Esophagus muscularis mucosa (tissue), 4 donors: ENCODE data around the gene OR10H4. TPM values are rescaled to one million over a fixed set of nuclear protein-coding genes. Genes with fewer than 3 reads are reported as not detected.

Experiments
- DNase-seq: peaks from one replicate; pipeline ENCODE4 v3.0.0-alpha.2; 2017; ENCODE audit errors: extremely low spot score
- H3K27ac ChIP-seq, 4 donors: fragments of 200-600 bp; sonication (generic); replicated peaks in 1 of 4; 1 replicate in 3 of 4; 2 replicates in 1 of 4; pipeline ENCODE4 v1.5.1; 2016 to 2019; ENCODE audit warnings: mild to moderate bottlenecking in 1 of 4
- H3K27me3 ChIP-seq, 4 donors: fragments of 200-600 bp; sonication (generic); one replicate each; pipeline versions ENCODE4 v1.5.1 to v1.6.0; 2016 to 2019
- H3K36me3 ChIP-seq, 4 donors: fragments of 200-600 bp; sonication (generic); one replicate each; pipeline ENCODE4 v1.5.1; 2016 to 2019
- H3K4me1 ChIP-seq, 4 donors: fragments of 200-600 bp; sonication (generic); one replicate each; pipeline ENCODE4 v1.5.1; 2016 to 2019
- H3K4me3 ChIP-seq, 4 donors: fragments of 200-600 bp; sonication (generic); 1 replicate in 2 of 4; 2 replicates in 2 of 4; pipeline ENCODE4 v1.5.1; 2016 to 2019; ENCODE audit warnings: mild to moderate bottlenecking in 4 of 4, moderate library complexity in 1 of 4
- H3K9me3 ChIP-seq, 4 donors: fragments of 200-600 bp; sonication (generic); 1 replicate in 3 of 4; 2 replicates in 1 of 4; pipeline ENCODE4 v1.5.1; 2016 to 2019
- EP300 ChIP-seq: sonication (generic); formaldehyde crosslinking; IDR thresholded peaks from one replicate; pipeline ENCODE4 v1.6.1; 2017; ENCODE audit warnings: antibody characterized with exemption
- POLR2A ChIP-seq: fragments of 450-650 bp; IDR thresholded peaks from one replicate; pipeline ENCODE4 v1.6.1; 2017; ENCODE audit warnings: antibody characterized with exemption, moderate library complexity, mild to moderate bottlenecking, low read depth
- POLR2AphosphoS5 ChIP-seq, 2 donors: sonication (generic); formaldehyde crosslinking; IDR thresholded peaks; one replicate each; pipeline ENCODE4 v1.6.1; 2017; ENCODE audit warnings: antibody characterized with exemption in 2 of 2
- WGBS: methylation state at CpG from one replicate; pipeline ENCODE4 v1.1.5; 2018; 5-methylcytosine and 5-hydroxymethylcytosine counted together
- intact Hi-C: fragments of 100-400 bp; cut with DNase I; formaldehyde crosslinking; loops from one replicate; pipeline ENCODE4 v1.15.1; 2023
- total RNA-seq, 4 donors: library from RNA; depleted of rRNA; stranded (reverse); fragments of >200 nt; gene quantifications; one replicate each; pipeline versions ENCODE4 v1.1.0 to v1.2.1, GENCODE V29; 2016
- TF ChIP-seq, protein P1 (sequence below), 3 experiments: fragments of 200-600 bp in 2 of 3; fragments of 450-650 bp in 1 of 3; sonication (generic) in 2 of 3; IDR thresholded peaks; one replicate each; pipeline ENCODE4 v1.5.1; 2017 to 2019; ENCODE audit warnings: antibody characterized with exemption in 3 of 3, mild to moderate bottlenecking in 2 of 3, moderate library complexity in 1 of 3

The OR10H4 gene
- total RNA-seq, 4 donors from 2014 or later, result not detected

DNA sequence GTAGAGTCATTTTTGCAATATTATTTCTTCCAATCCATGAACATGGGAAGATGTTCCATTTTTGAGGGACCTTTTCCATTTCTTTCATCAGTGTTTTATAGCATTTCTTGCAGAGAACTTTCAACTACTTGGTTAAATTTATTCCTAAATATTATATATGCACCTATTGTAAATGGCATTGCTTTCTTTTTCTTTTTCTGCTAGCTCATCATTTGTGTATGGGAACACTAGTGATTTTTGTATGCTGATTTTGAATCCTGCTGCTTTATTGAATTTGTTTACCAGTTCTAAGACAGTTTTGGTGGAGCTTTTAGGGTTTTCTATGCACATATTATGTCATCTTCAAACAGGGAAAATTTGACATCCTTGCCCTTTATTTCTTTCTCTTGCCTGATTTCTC is 43.8 kb upstream of the OR10H4 start:
- no peaks in the 10 kb centered on the region for H3K36me3 ChIP-seq
- DNase-seq, result no peak
- no peak overlapping the region for H3K27ac ChIP-seq
- peaks cover 0 to 8% (median 0%) of the 10 kb centered on the region in 4 donors for H3K9me3 ChIP-seq
- intact Hi-C loops, result no loop called here
- H3K27me3 ChIP-seq, result peaks cover 0 to 37% (median 3%) of the 10 kb centered on the region in 4 donors
- H3K4me1 ChIP-seq, result no peaks in the 10 kb centered on the region
- TF ChIP-seq, protein P1, sequence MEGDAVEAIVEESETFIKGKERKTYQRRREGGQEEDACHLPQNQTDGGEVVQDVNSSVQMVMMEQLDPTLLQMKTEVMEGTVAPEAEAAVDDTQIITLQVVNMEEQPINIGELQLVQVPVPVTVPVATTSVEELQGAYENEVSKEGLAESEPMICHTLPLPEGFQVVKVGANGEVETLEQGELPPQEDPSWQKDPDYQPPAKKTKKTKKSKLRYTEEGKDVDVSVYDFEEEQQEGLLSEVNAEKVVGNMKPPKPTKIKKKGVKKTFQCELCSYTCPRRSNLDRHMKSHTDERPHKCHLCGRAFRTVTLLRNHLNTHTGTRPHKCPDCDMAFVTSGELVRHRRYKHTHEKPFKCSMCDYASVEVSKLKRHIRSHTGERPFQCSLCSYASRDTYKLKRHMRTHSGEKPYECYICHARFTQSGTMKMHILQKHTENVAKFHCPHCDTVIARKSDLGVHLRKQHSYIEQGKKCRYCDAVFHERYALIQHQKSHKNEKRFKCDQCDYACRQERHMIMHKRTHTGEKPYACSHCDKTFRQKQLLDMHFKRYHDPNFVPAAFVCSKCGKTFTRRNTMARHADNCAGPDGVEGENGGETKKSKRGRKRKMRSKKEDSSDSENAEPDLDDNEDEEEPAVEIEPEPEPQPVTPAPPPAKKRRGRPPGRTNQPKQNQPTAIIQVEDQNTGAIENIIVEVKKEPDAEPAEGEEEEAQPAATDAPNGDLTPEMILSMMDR (IDR thresholded peaks at IDR 0.05), result no peak
- TF ChIP-seq POLR2A (no peak), EP300 (no peak), POLR2AphosphoS5 (IDR thresholded peaks at IDR 0.05) (no peak)
- H3K4me3 ChIP-seq, result no peak overlapping the region

DNA sequence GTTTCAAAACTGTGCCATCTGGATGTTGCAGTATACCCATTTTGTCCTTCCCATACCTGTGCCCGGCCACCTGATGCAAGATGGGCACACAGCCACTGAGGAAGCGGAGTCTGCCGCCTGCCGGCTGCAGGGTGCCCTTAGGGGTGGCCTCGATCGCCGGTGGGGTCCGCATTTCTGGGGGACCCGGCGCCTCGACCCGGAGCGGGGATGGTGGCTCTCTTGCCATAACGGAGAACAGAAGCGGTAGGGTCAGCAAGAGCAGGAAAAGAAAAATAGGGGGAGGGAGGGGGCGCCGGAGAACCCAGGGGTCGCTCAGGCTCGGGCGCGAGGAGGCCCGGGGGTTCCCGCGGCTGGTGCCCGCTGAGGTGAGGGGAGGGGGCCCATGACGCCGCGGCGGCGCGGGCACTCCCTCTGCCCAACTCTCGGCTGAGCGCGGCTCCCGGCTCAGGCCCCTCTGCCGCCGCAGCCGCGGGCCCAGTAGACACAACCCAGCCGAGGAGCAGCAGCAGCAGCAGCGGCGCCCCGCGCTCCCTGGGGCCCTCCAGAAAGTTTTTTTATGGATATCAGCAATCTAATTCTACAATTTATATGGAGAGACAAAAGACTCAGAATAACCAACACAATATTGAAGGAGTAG is 37.1 kb upstream of the OR10H4 start:
- no peak overlapping the region for H3K27ac ChIP-seq
- peaks cover 0 to 14% (median 13%) of the 10 kb centered on the region in 4 donors for H3K9me3 ChIP-seq
- H3K4me1 ChIP-seq, result peaks cover 0 to 5% (median 4%) of the 10 kb centered on the region in 4 donors
- intact Hi-C loops, result no loop called here
- H3K27me3 ChIP-seq, result peaks cover 0 to 60% (median 26%) of the 10 kb centered on the region in 4 donors
- H3K4me3 ChIP-seq, result no peak overlapping the region
- WGBS, result under 1% methylated on average over 39 of the region's 44 CpGs
- TF ChIP-seq POLR2AphosphoS5 (IDR thresholded peaks at IDR 0.05) (no peak), EP300 (no peak), POLR2A (no peak)
- TF ChIP-seq, protein P1 (IDR thresholded peaks at IDR 0.05), result no peak
- H3K36me3 ChIP-seq, result no peaks in the 10 kb centered on the region
- DNase-seq, result peak; percentile 75

DNA sequence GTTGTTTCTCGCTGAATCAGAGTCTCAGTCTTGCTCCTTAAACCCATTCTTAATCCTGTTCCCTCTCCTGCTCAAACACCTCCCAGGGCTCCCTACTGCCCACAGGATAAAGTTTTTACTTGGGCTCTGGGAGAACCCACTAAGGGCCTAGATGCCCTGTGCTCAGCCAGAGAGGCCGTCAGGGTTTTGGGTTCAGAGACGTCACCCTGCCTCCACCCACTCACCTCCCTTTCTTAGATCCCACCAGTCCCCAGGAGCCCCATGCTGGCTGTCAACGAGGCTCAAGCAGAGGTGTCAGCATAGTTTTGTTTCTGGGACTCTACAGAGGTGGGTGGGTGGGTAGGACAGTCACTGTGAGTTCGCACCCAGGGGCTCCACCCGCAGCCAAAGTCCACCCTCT is 35.4 kb upstream of the OR10H4 start:
- no peak for TF ChIP-seq EP300
- TF ChIP-seq, protein P1 (IDR thresholded peaks at IDR 0.05), result no peak
- no peak for TF ChIP-seq POLR2AphosphoS5 (IDR thresholded peaks at IDR 0.05)
- no peak for TF ChIP-seq POLR2A
- H3K9me3 ChIP-seq, result peaks cover 0 to 14% (median 13%) of the 10 kb centered on the region in 4 donors
- WGBS, result 49% methylated on average over 4 of the region's 6 CpGs
- no peak overlapping the region for H3K27ac ChIP-seq
- DNase-seq, result peak; percentile 50
- peaks cover 0 to 64% (median 26%) of the 10 kb centered on the region in 4 donors for H3K27me3 ChIP-seq
- H3K4me1 ChIP-seq, result peaks cover 0 to 5% (median 4%) of the 10 kb centered on the region in 4 donors
- no peak overlapping the region for H3K4me3 ChIP-seq
- no peaks in the 10 kb centered on the region for H3K36me3 ChIP-seq
- intact Hi-C loops, result no loop called here

DNA sequence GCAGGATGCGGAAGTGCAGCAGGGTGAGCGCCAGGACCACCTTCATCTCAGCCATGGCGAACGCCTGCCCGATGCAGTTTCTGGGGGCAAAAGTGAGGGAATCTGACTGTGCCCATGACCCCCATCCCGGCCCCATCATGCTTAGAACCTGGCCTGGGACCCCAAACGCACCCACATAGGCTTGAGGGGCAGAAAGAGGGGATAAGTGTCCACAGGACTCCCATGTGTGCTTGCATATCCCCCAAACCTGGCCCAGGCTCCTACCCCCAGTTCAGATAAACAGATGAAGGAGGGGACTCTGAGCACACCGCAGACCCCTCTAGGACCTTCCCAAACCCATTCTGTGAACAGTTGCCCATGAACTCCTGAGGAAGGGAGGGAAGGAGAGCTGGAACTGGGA is 35.0 kb upstream of the OR10H4 start:
- Histone ChIP-seq H3K4me3 (no peak overlapping the region), H3K9me3 (peaks cover 0 to 14% (median 13%) of the 10 kb centered on the region in 4 donors), H3K4me1 (peaks cover 0 to 5% (median 4%) of the 10 kb centered on the region in 4 donors), H3K36me3 (no peaks in the 10 kb centered on the region), H3K27ac (no peak overlapping the region), H3K27me3 (peaks cover 0 to 60% (median 26%) of the 10 kb centered on the region in 4 donors)
- 82% methylated on average over 3 of the region's 8 CpGs for WGBS
- DNase-seq, result peak; percentile 21
- TF ChIP-seq POLR2A, result no peak
- no peak for TF ChIP-seq EP300
- TF ChIP-seq POLR2AphosphoS5 (IDR thresholded peaks at IDR 0.05), result no peak
- TF ChIP-seq, protein P1 (IDR thresholded peaks at IDR 0.05), result no peak
- intact Hi-C loops, result no loop called here

DNA sequence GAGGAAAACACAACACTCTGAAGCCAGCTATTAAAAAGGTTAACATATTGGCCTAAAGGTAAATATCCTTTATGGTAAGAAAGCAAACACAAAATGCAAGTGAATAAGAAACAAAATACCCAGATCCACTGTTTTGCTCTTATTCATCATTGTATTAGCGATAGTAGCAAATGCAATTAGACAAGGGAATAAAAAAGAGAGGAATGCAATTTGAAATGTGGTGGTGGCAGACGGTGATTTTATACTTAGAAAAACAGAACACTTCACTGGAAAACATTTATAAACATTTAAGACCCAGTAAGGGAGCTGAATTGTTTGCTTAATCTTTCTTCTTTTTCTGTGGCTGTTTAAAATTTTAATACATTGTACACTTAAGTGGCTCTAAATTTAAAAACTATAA is 33.7 kb upstream of the OR10H4 start:
- no peak for DNase-seq
- no peaks in the 10 kb centered on the region for H3K36me3 ChIP-seq
- peaks cover 0 to 5% (median 4%) of the 10 kb centered on the region in 4 donors for H3K4me1 ChIP-seq
- intact Hi-C loops, result no loop called here
- no peak for TF ChIP-seq EP300
- TF ChIP-seq POLR2A, result no peak
- TF ChIP-seq, protein P1 (IDR thresholded peaks at IDR 0.05), result no peak
- TF ChIP-seq POLR2AphosphoS5 (IDR thresholded peaks at IDR 0.05), result no peak
- H3K4me3 ChIP-seq, result no peak overlapping the region
- 99% methylated on average over 2 of the region's 2 CpGs for WGBS
- H3K27me3 ChIP-seq, result peaks cover 0 to 48% (median 23%) of the 10 kb centered on the region in 4 donors
- H3K9me3 ChIP-seq, result peaks cover 0 to 14% (median 13%) of the 10 kb centered on the region in 4 donors
- no peak overlapping the region for H3K27ac ChIP-seq
